Natural killer cell (primary cell): ENCODE data around the gene RNASET2. TPM values are rescaled to one million over a fixed set of nuclear protein-coding genes. Genes with fewer than 3 reads are reported as not detected.

Experiments
- ATAC-seq, 3 donors: fragments of 150-1000 bp in 2 of 3; fragments of 200-7000 bp in 1 of 3; cut with Tn5 transposase; 1 replicate in 1 of 3; 2 replicates in 2 of 3; pipeline ENCODE4 v1.10.0; 2021; ENCODE audit warnings: mild to moderate bottlenecking in 2 of 3, moderate library complexity in 2 of 3
- DNase-seq, 2 donors: peaks; one replicate each; pipeline versions ENCODE4 v3.0.0 to v3.0.0-alpha.2; 2013 to 2021; ENCODE audit warnings: mixed read lengths in 1 of 2
- H3K27ac ChIP-seq: one replicate; pipeline ENCODE4 v1.5.1; 2013; ENCODE audit warnings: mild to moderate bottlenecking, low read length
- H3K27me3 ChIP-seq: one replicate; pipeline ENCODE4 v1.6.1; 2013; ENCODE audit warnings: low read length; ENCODE audit not compliant: control insufficient read depth, insufficient read depth
- H3K36me3 ChIP-seq: one replicate; pipeline ENCODE4 v1.6.1; 2013; ENCODE audit warnings: low read length; ENCODE audit not compliant: control insufficient read depth, insufficient read depth
- H3K4me1 ChIP-seq: one replicate; pipeline ENCODE4 v1.6.1; 2013; ENCODE audit warnings: low read length; ENCODE audit not compliant: control insufficient read depth, insufficient read depth
- H3K4me3 ChIP-seq: one replicate; pipeline ENCODE4 v1.5.1; 2013; ENCODE audit warnings: low read length
- H3K9me3 ChIP-seq: one replicate; pipeline ENCODE4 v1.6.1; 2013; ENCODE audit warnings: low read length; ENCODE audit not compliant: control insufficient read depth, insufficient read depth
- H3K27ac Mint-ChIP-seq, 2 donors: one replicate each; pipeline ENCODE4 v1.8.0; 2022; ENCODE audit warnings: mild to moderate bottlenecking in 2 of 2, mixed read lengths in 2 of 2, moderate library complexity in 1 of 2
- H3K27me3 Mint-ChIP-seq, 2 donors: one replicate each; pipeline ENCODE4 v1.8.0; 2022; ENCODE audit warnings: low read depth in 2 of 2, mixed read lengths in 2 of 2
- H3K36me3 Mint-ChIP-seq: one replicate; pipeline ENCODE4 v1.8.0; 2022; ENCODE audit warnings: mixed read lengths
- H3K4me1 Mint-ChIP-seq, 2 donors: one replicate each; pipeline ENCODE4 v1.8.0; 2022; ENCODE audit warnings: mixed read lengths in 2 of 2
- H3K4me3 Mint-ChIP-seq: one replicate; pipeline ENCODE4 v1.8.0; 2022; ENCODE audit warnings: mild to moderate bottlenecking, moderate library complexity, mixed read lengths
- H3K9me3 Mint-ChIP-seq, 2 donors: one replicate each; pipeline ENCODE4 v1.8.0; 2022; ENCODE audit warnings: mixed read lengths in 2 of 2
- CTCF ChIP-seq: fragments of 200-600 bp; IDR thresholded peaks from one replicate; pipeline ENCODE4 v1.8.0; 2022; ENCODE audit warnings: antibody characterized with exemption
- WGBS: methylation state at CpG from one replicate; pipeline ENCODE4 v1.1.7; 2013; ENCODE audit warnings: missing lambda C conversion rate; ENCODE audit not compliant: insufficient coverage; 5-methylcytosine and 5-hydroxymethylcytosine counted together
- intact Hi-C: fragments of 100-400 bp; cut with micrococcal nuclease; formaldehyde crosslinking; loops from one replicate; pipeline ENCODE4 v1.14.2; 2022
- total RNA-seq, 4 donors: library from RNA; stranded (reverse); fragments of 120-200 nt in 1 of 4; gene quantifications; one replicate each; pipeline versions ENCODE4 v1.2.3 to v1.2.4, GENCODE V29; 2013 to 2022

The RNASET2 gene
- total RNA-seq, 3 donors from 2014 or later (not counting 1 experiment from before 2014, with no cell fraction given) = 65.1 to 106 (median 84.5) TPM

DNA sequence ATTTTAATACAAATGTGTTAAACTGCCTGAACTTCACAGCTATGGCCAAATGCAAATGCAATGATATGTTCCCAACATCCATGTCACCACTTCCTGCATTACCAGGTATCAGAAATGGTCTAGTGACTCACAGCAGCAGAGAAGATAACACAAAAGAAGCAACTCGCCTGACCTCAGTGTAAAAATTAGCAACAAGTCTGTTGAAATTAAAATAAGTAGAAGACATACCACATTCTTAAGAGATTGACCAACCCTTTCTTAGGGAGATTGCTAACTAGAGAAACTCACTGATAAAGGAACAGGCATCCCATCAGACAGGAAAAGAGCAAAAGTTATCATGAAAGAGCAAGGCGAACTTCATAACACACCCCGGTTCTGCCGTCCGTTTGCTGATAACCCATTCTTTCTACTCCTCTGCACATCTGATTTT lies 45.1 kb downstream of the RNASET2 start:
- ATAC-seq (peak in 1 of 3 donors; percentile 43), DNase-seq (no peak)
- H3K4me3 Mint-ChIP-seq = no peak overlapping the region
- H3K4me1 Mint-ChIP-seq = peaks cover 7 to 18% of the 10 kb centered on the region in 2 donors
- 94% methylated on average over 4 of the region's 5 CpGs for WGBS
- intact Hi-C loops = no loop called here
- TF ChIP-seq CTCF = no peak
- Histone ChIP-seq H3K36me3 (no peaks in the 10 kb centered on the region), H3K9me3 (no peaks in the 10 kb centered on the region), H3K27me3 (no peaks in the 10 kb centered on the region), H3K27ac (no peak overlapping the region), H3K4me3 (no peak overlapping the region), H3K4me1 (peaks cover 19% of the 10 kb centered on the region)
- H3K27me3 Mint-ChIP-seq = no peaks in the 10 kb centered on the region
- peaks cover 0 to 3% of the 10 kb centered on the region in 2 donors for H3K9me3 Mint-ChIP-seq
- no peak overlapping the region for H3K27ac Mint-ChIP-seq
- H3K36me3 Mint-ChIP-seq = no peaks in the 10 kb centered on the region

DNA sequence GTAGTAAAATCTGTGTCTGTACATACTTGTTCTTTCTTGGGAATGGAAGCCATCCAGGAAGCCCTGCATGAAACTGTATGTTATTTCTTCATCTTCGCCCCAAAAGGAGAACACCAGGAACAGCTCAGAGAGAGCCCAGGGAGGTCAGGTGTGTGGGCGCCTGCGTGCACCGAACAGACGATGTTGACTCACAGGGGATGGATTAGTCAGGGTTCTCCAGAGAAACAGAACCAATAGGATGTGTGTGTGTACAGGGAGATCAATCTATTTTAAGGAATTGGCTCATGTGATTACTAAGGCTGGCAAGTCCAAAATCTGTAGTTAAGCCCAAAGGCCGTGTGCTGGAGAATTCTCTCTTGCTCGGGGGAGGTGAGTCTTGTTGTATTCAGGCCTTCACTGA lies 45.7 kb downstream of the RNASET2 start:
- WGBS = 96% methylated on average over 7 of the region's 7 CpGs
- Histone ChIP-seq H3K4me3 (no peak overlapping the region), H3K27me3 (no peaks in the 10 kb centered on the region), H3K4me1 (peaks cover 19% of the 10 kb centered on the region), H3K27ac (no peak overlapping the region), H3K9me3 (no peaks in the 10 kb centered on the region), H3K36me3 (no peaks in the 10 kb centered on the region)
- no peaks in the 10 kb centered on the region for H3K27me3 Mint-ChIP-seq
- no peak for DNase-seq
- no peak for TF ChIP-seq CTCF
- H3K4me1 Mint-ChIP-seq = peaks cover 7 to 18% of the 10 kb centered on the region in 2 donors
- no peak for ATAC-seq
- no peak overlapping the region for H3K4me3 Mint-ChIP-seq
- H3K9me3 Mint-ChIP-seq = no peaks in the 10 kb centered on the region
- intact Hi-C loops = no loop called here
- H3K36me3 Mint-ChIP-seq = no peaks in the 10 kb centered on the region
- no peak overlapping the region for H3K27ac Mint-ChIP-seq

DNA sequence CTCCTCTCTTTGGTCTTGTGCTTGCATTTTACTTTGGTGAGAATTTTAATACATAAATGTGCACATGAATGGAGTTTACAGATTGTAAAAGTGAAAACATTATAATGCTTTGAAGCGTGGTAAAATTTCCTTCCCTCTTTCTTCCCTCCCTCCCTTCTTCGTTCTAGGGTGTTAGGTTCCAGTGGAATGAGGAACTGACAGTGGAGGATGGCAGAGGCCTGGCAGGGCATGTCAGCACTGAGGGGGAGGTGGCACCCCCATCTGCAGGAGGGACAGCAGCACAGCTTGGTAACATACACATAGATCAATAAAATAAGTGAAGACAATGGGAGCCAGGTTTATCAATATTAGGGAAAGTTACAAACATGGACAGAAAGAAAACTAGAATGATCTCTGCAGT lies 47.5 kb downstream of the RNASET2 start:
- no peaks in the 10 kb centered on the region for H3K9me3 Mint-ChIP-seq
- WGBS = no CpG with 5 or more reads among the region's 2 CpGs
- intact Hi-C loops = no loop called here

More for the DNA sequence above, 47.5 kb downstream of the RNASET2 start:
- Histone ChIP-seq H3K4me3 (no peak overlapping the region), H3K36me3 (no peaks in the 10 kb centered on the region), H3K9me3 (no peaks in the 10 kb centered on the region), H3K4me1 (peaks cover 19% of the 10 kb centered on the region), H3K27me3 (no peaks in the 10 kb centered on the region), H3K27ac (no peak overlapping the region)
- Mint-ChIP-seq H3K36me3 (no peaks in the 10 kb centered on the region), H3K27ac (no peak overlapping the region), H3K4me1 (peaks cover 7 to 18% of the 10 kb centered on the region in 2 donors), H3K4me3 (no peak overlapping the region), H3K27me3 (no peaks in the 10 kb centered on the region)
- no peak for TF ChIP-seq CTCF
- ATAC-seq (no peak), DNase-seq (no peak)
